GM12801 (cell line): Measurements from ENCODE around the gene KRTAP4-6.
"Not testable (repeated sequence)": the region's sequence is repeated elsewhere in the genome, so short reads cannot be mapped to it uniquely, and the experiment has no call there.

Experiments used
- CTCF ChIP-seq: IDR thresholded peaks from one replicate; pipeline ENCODE4 v1.5.1; 2011; ENCODE audit warnings: control low read depth; ENCODE audit not compliant: insufficient read length; ENCODE audit errors: extremely low read depth

KRTAP4-6 gene

GRCh38 chr17:41133880-41134735 is 6.2 kb downstream of the KRTAP4-6 start:
- no peak for TF ChIP-seq CTCF

GRCh38 chr17:41131979-41132378 is 8.4 kb downstream of the KRTAP4-6 start:
- no peak for TF ChIP-seq CTCF

GRCh38 chr17:41127371-41127770 is 13.0 kb downstream of the KRTAP4-6 start:
- no peak for TF ChIP-seq CTCF

GRCh38 chr17:41126412-41126811 is 13.9 kb downstream of the KRTAP4-6 start:
- no peak for TF ChIP-seq CTCF

GRCh38 chr17:41125064-41125463 is 15.3 kb downstream of the KRTAP4-6 start:
- no peak for TF ChIP-seq CTCF

GRCh38 chr17:41123991-41124371 is 16.4 kb downstream of the KRTAP4-6 start, which contains the start of gene KRTAP4-12:
TSS of gene KRTAP4-12 (minus strand) at chr17:41124182. CDS start at chr17:41124122, 60 bp downstream.
- TF ChIP-seq CTCF: not testable (repeated sequence)

- TF ChIP-seq CTCF: no peak
Observed at GRCh38 chr17:41121742-41122141, 18.6 kb downstream of the KRTAP4-6 start.
